ENCODE measurements around the gene IDH2. TPM values are rescaled to one million over a fixed set of nuclear protein-coding genes. Genes with fewer than 3 reads are reported as not detected.

IDH2 gene
- total and polyA plus RNA-seq, 2 of the 13 experiments (the other 11 are each of a cell fraction or from before 2014, with no cell fraction given), result 121 to 145 TPM

Small RNA genes lying within 50 kb of the gene (small RNA-seq; reads per million reads assigned to genes)
- 0 reads per million in 3 experiments for gene RF00066 (ENCODE audit: insufficient read depth in 2 of 3, insufficient read length in 3 of 3, low read depth in 2 of 3, low replicate concordance in 1 of 3)

Other genes starting within 250 kb of the IDH2 start
- 44.4 and 69.5 TPM in 2 replicates for gene AP3S2, start 208.5 kb downstream of the IDH2 start, total RNA-seq (2016; rRNA removed; fragmentation: Illumina TruSeq; extraction: Trizol)
- 16.5 and 17.6 TPM in 2 replicates for gene AP3S2, start 208.5 kb downstream of the IDH2 start, polyA plus RNA-seq (2011; rRNA removed)
- 5.0 and 5.3 TPM in 2 replicates for gene ARPIN, start 189.5 kb downstream of the IDH2 start, total RNA-seq (2016; rRNA removed; fragmentation: Illumina TruSeq; extraction: Trizol)
- gene ARPIN, start 189.5 kb downstream of the IDH2 start, polyA plus RNA-seq (2011; rRNA removed), result 2.8 and 2.9 TPM in 2 replicates
- gene ZNF710, start 101.1 kb downstream of the IDH2 start, total RNA-seq (2016; rRNA removed; fragmentation: Illumina TruSeq; extraction: Trizol), result 15.0 and 20.6 TPM in 2 replicates
- gene ZNF710, start 101.1 kb downstream of the IDH2 start, polyA plus RNA-seq (2011; rRNA removed), result 4.7 and 5.8 TPM in 2 replicates
- 1.3 and 2.1 TPM in 2 replicates for gene SEMA4B, start 98.9 kb upstream of the IDH2 start, total RNA-seq (2016; rRNA removed; fragmentation: Illumina TruSeq; extraction: Trizol)
- 17.0 and 31.8 TPM in 2 replicates for gene SEMA4B, start 98.9 kb upstream of the IDH2 start, polyA plus RNA-seq (2011; rRNA removed)
- 38.7 and 52.4 TPM in 2 replicates for gene CIB1, start 131.5 kb upstream of the IDH2 start, total RNA-seq (2016; rRNA removed; fragmentation: Illumina TruSeq; extraction: Trizol)
- 72.7 and 73.6 TPM in 2 replicates for gene CIB1, start 131.5 kb upstream of the IDH2 start, polyA plus RNA-seq (2011; rRNA removed)
- gene GDPGP1, start 131.7 kb upstream of the IDH2 start, total RNA-seq (2016; rRNA removed; fragmentation: Illumina TruSeq; extraction: Trizol), result 4.3 and 5.0 TPM in 2 replicates
- gene GDPGP1, start 131.7 kb upstream of the IDH2 start, polyA plus RNA-seq (2011; rRNA removed), result 1.5 and 2.2 TPM in 2 replicates
- 0.29 TPM in 1 of 2 replicates, not detected in the other for gene TTLL13, start 147.1 kb upstream of the IDH2 start, total RNA-seq (2016; rRNA removed; fragmentation: Illumina TruSeq; extraction: Trizol)
- gene TTLL13, start 147.1 kb upstream of the IDH2 start, polyA plus RNA-seq (2011; rRNA removed), result 0.07 and 0.08 TPM in 2 replicates
- gene NGRN, start 163.2 kb upstream of the IDH2 start, total RNA-seq (2016; rRNA removed; fragmentation: Illumina TruSeq; extraction: Trizol), result 63.7 and 77.7 TPM in 2 replicates
- gene NGRN, start 163.2 kb upstream of the IDH2 start, polyA plus RNA-seq (2011; rRNA removed), result 39.8 and 44.2 TPM in 2 replicates
- gene ZNF774, start 249.8 kb upstream of the IDH2 start, total RNA-seq (2016; rRNA removed; fragmentation: Illumina TruSeq; extraction: Trizol), result 0.98 and 1.4 TPM in 2 replicates
- 0.59 and 0.61 TPM in 2 replicates for gene ZNF774, start 249.8 kb upstream of the IDH2 start, polyA plus RNA-seq (2011; rRNA removed)